22Rv1 (cell line): Measurements from ENCODE around the gene PATJ.

Experiments used
- CTCF ChIP-seq: fragments of 450-650 bp; IDR thresholded peaks from 2 replicates; pipeline ENCODE4 v1.5.1; 2017; ENCODE audit warnings: mild to moderate bottlenecking
- ZFX ChIP-seq: fragments of 450-650 bp; IDR thresholded peaks from 2 replicates; pipeline ENCODE4 v1.6.1; 2017; ENCODE audit warnings: antibody characterized with exemption, borderline replicate concordance

GRCh38 chr1:61851235-61851634 is 109.0 kb downstream of the PATJ start:
- TF ChIP-seq CTCF (no peak), ZFX (no peak)
